OCI-LY7 (cell line): Measurements from ENCODE around the gene CCDC181. TPM values are rescaled to one million over a fixed set of nuclear protein-coding genes. Genes with fewer than 3 reads are reported as not detected.
"Not testable (repeated sequence)": the region's sequence is repeated elsewhere in the genome, so short reads cannot be mapped to it uniquely, and the experiment has no call there.

Source experiments
- BruUV-seq: library from RNA; stranded (reverse); fragments of 400-500 nt; replicated peaks from 2 replicates; lab custom pipeline; 2021; lab: Mats Ljungman, UMichigan
- CTCF ChIA-PET: fragments of 300-600 bp; sonication (Branson Sonifier 250); formaldehyde crosslinking; loops from one replicate; lab custom pipeline; 2022; ENCODE audit warnings: antibody characterized with exemption; ENCODE audit not compliant: unreplicated experiment; lab: Charles Lee
- POLR2A ChIA-PET: fragments of 300-600 bp; sonication (Branson Sonifier 250); formaldehyde crosslinking; loops from one replicate; lab custom pipeline; 2022; ENCODE audit warnings: antibody characterized with exemption; lab: Charles Lee
- DNase-seq: peaks from one replicate; pipeline ENCODE4 v3.0.0-alpha.2; 2015; ENCODE audit warnings: low spot score
- H2AFZ ChIP-seq: fragments of 200-600 bp; sonication (generic), shearing (Covaris generic); 2 replicates; pipeline ENCODE4 v1.6.1; 2014; ENCODE audit warnings: mild to moderate bottlenecking, antibody characterized with exemption, low read length, moderate library complexity
- H3K27ac ChIP-seq: fragments of 200-600 bp; sonication (generic); 2 replicates; pipeline ENCODE4 v1.5.1; 2014; ENCODE audit warnings: mixed run types, low read depth, mild to moderate bottlenecking, moderate library complexity, low read length, inconsistent platforms; ENCODE audit not compliant: poor library complexity, severe bottlenecking
- H3K36me3 ChIP-seq: fragments of 200-600 bp; sonication (generic); 2 replicates; pipeline ENCODE4 v1.6.1; 2014; ENCODE audit warnings: mild to moderate bottlenecking, antibody characterized with exemption, low read length, moderate library complexity, mixed read lengths; ENCODE audit not compliant: insufficient read depth
- H3K4me1 ChIP-seq: fragments of 200-600 bp; sonication (generic); 2 replicates; pipeline ENCODE4 v1.5.1; 2014; ENCODE audit warnings: mild to moderate bottlenecking, low read length; ENCODE audit not compliant: insufficient read depth, poor library complexity, severe bottlenecking
- H3K4me2 ChIP-seq: fragments of 200-600 bp; sonication (generic); 2 replicates; pipeline ENCODE4 v1.6.1; 2014; ENCODE audit warnings: mild to moderate bottlenecking, low read length
- H3K4me3 ChIP-seq: fragments of 200-600 bp; sonication (generic); 2 replicates; pipeline ENCODE4 v1.5.1; 2014; ENCODE audit warnings: mild to moderate bottlenecking, low read depth, low read length; ENCODE audit not compliant: poor library complexity, severe bottlenecking
- H3K79me2 ChIP-seq: fragments of 200-600 bp; sonication (generic); 2 replicates; pipeline ENCODE4 v1.6.1; 2016; ENCODE audit warnings: low read depth, mild to moderate bottlenecking, low read length, moderate library complexity, mixed read lengths; ENCODE audit not compliant: insufficient read depth
- H3K9me2 ChIP-seq: fragments of 200-600 bp; sonication (generic); 2 replicates; pipeline ENCODE4 v1.6.1; 2016; ENCODE audit warnings: mild to moderate bottlenecking, low read length, mixed read lengths; ENCODE audit not compliant: insufficient read depth
- H3K9me3 ChIP-seq: fragments of 200-600 bp; sonication (generic); 2 replicates; pipeline ENCODE4 v1.6.1; 2014; ENCODE audit warnings: mild to moderate bottlenecking, mixed run types, low read length, mixed read lengths
- H4K20me1 ChIP-seq: fragments of 200-600 bp; sonication (generic); 2 replicates; pipeline ENCODE4 v1.6.1; 2014; ENCODE audit warnings: mild to moderate bottlenecking, antibody characterized with exemption, low read length, moderate library complexity, mixed read lengths; ENCODE audit not compliant: insufficient read depth
- CTCF ChIP-seq: fragments of 200-600 bp; sonication (generic); conservative IDR thresholded peaks from 2 replicates; pipeline ENCODE4 v1.5.1; 2014; ENCODE audit warnings: mild to moderate bottlenecking, antibody characterized with exemption, low read length, moderate library complexity, mixed read lengths
- EZH2phosphoT487 ChIP-seq: fragments of 200-600 bp; sonication (generic); IDR thresholded peaks from 2 replicates; pipeline ENCODE4 v1.6.1; 2018; ENCODE audit warnings: low read depth, borderline replicate concordance, mild to moderate bottlenecking, mixed run types, antibody characterized with exemption, low read length, moderate library complexity, mixed read lengths
- intact Hi-C: fragments of 100-400 bp; cut with micrococcal nuclease; formaldehyde crosslinking; loops from one replicate; pipeline ENCODE4 v1.10.0; 2022; ENCODE audit not compliant: unreplicated experiment
- total RNA-seq, 2 experiments: library from RNA; depleted of rRNA in 1 of 2; stranded (reverse); fragments of >200 nt in 1 of 2; shearing (Covaris generic) in 1 of 2; gene quantifications; 2 replicates each; pipeline ENCODE4 v1.2.3, GENCODE V29; 2014 to 2022

The CCDC181 gene
- total RNA-seq, 2 experiments from 2014 or later: not detected

DNA sequence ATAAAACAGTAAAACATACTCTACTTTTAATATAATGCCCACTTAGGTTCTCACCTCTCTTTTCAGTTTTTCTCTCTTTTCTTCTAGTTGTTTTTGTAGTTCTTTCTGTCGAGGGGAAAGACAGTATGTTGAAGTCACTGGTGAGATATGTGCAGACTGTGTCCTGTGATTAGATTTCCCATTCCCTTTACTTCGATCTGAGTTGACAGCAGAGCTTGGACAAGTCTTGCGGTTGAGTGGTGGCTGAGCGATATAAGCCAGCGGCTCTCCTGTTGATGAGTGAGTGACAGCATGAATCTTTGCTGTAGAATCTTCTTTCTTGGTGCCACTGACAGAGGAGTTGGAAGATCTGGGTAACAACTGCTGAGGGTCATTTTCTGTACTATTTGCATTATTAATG, 6.0 kb downstream of the CCDC181 start:
- no peaks in the 10 kb centered on the region for H4K20me1 ChIP-seq
- no peaks in the 10 kb centered on the region for H3K9me2 ChIP-seq
- H3K4me1 ChIP-seq: no peaks in the 10 kb centered on the region
- intact Hi-C loops: no loop called here
- no peak overlapping the region for H2AFZ ChIP-seq
- no peak overlapping the region for H3K4me2 ChIP-seq
- ChIA-PET CTCF (no interaction called here), POLR2A (interaction anchor here (0.6 kb wide), 1 partner anchor 38 kb away, joined by 4 read pairs; no protein-coding TSS in a partner anchor)
- H3K36me3 ChIP-seq: no peaks in the 10 kb centered on the region
- TF ChIP-seq EZH2phosphoT487 (no peak), CTCF (no peak)
- no peak for DNase-seq
- no peaks in the 10 kb centered on the region for H3K9me3 ChIP-seq
- H3K4me3 ChIP-seq: no peak overlapping the region
- no peak overlapping the region for H3K27ac ChIP-seq
- BruUV-seq: no TSS peak
- no peaks in the 10 kb centered on the region for H3K79me2 ChIP-seq

DNA sequence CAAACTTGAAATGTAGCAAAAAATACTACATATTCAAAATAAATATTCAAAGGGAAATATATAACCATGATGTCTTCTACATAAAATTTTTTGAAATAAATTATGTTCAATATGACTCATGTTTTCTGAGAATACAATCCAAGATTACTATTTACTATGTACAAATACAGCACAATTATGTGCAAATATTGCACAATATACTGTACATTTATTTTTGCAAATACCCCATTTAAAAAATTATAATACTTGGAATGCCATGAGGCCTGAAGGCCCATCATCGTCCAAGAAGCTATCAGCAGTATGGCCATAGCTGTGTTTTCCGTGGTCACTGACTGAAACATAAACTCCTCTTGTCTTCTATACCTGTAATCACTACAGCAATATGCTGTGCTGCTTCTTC, 12.3 kb downstream of the CCDC181 start:
- no peak for DNase-seq
- Histone ChIP-seq H3K27ac (no peak overlapping the region), H3K79me2 (no peaks in the 10 kb centered on the region), H3K36me3 (no peaks in the 10 kb centered on the region), H3K4me1 (no peaks in the 10 kb centered on the region), H3K9me3 (no peaks in the 10 kb centered on the region), H3K4me3 (no peak overlapping the region), H3K4me2 (no peak overlapping the region), H4K20me1 (no peaks in the 10 kb centered on the region), H3K9me2 (no peaks in the 10 kb centered on the region), H2AFZ (no peak overlapping the region)
- POLR2A ChIA-PET: no interaction called here
- TF ChIP-seq CTCF (no peak), EZH2phosphoT487 (no peak)
- intact Hi-C loops: no loop called here
- CTCF ChIA-PET: no interaction called here
- no TSS peak for BruUV-seq

DNA sequence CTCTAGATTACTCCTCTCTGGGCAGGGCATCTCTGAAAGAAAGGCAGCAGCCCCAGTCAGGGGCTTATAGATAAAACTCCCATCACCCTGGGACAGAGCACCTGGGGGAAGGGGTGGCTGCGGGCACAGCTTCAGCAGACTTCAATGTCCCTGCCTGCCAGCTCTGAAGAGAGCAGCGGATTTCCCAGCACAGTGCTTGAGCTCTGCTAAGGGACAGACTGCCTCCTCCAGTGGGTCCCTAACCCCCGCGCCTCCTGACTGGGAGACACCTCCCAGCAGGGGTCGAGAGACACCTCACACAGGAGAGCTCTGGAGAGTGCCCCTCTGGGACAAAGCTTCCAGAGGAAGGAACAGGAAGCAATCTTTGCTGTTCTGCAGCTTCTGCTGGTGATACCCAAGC, 18.9 kb downstream of the CCDC181 start:
- DNase-seq, H3K4me1 ChIP-seq, H3K9me3 ChIP-seq, H2AFZ ChIP-seq, H3K79me2 ChIP-seq, H3K4me3 ChIP-seq, H3K4me2 ChIP-seq, H3K9me2 ChIP-seq, intact Hi-C loops, H3K27ac ChIP-seq, CTCF ChIA-PET, H4K20me1 ChIP-seq, H3K36me3 ChIP-seq, BruUV-seq, POLR2A ChIA-PET: not testable (repeated sequence)

GRCh38 chr1:169402578-169402977, 24.7 kb downstream of the CCDC181 start:
- H2AFZ ChIP-seq, POLR2A ChIA-PET, CTCF ChIA-PET, H4K20me1 ChIP-seq, H3K4me2 ChIP-seq, H3K27ac ChIP-seq, H3K4me1 ChIP-seq, intact Hi-C loops, H3K9me2 ChIP-seq, H3K9me3 ChIP-seq, BruUV-seq, H3K4me3 ChIP-seq, H3K79me2 ChIP-seq, H3K36me3 ChIP-seq, DNase-seq: not testable (repeated sequence)
